Fibroblast of pulmonary artery (primary cell): ENCODE data around the gene IFITM1.
"Not testable (repeated sequence)": the region's sequence is repeated elsewhere in the genome, so short reads cannot be mapped to it uniquely, and the experiment has no call there.

ENCODE experiments used
- DNase-seq: peaks from one replicate; pipeline ENCODE4 v3.0.0-alpha.2; 2010; ENCODE audit warnings: low read depth
- H3K4me3 ChIP-seq: replicated peaks from 2 replicates; pipeline ENCODE4 v1.5.1; 2011; ENCODE audit warnings: low read depth, mild to moderate bottlenecking, control low read depth, low read length, moderate library complexity
- CTCF ChIP-seq: IDR thresholded peaks from 2 replicates; pipeline ENCODE4 v1.5.1; 2011; ENCODE audit warnings: mild to moderate bottlenecking, control low read depth, low read length, inconsistent platforms; ENCODE audit errors: missing control alignments

IFITM1 gene

GRCh38 chr11:328012-328411, 14.2 kb downstream of the IFITM1 start:
- H3K4me3 ChIP-seq = no peak overlapping the region
- TF ChIP-seq CTCF = no peak
- DNase-seq = no peak

GRCh38 chr11:328516-329100, 14.8 kb downstream of the IFITM1 start:
- DNase-seq = not testable (repeated sequence)

GRCh38 chr11:329886-330253, 16.0 kb downstream of the IFITM1 start:
- no peak for TF ChIP-seq CTCF
- DNase-seq = no peak
- no peak overlapping the region for H3K4me3 ChIP-seq

More at GRCh38 chr11:328516-329100, 14.8 kb downstream of the IFITM1 start:
- H3K4me3 ChIP-seq = not testable (repeated sequence)

- H3K4me3 ChIP-seq = no peak overlapping the region
- no peak for DNase-seq
- TF ChIP-seq CTCF = no peak
Observed at GRCh38 chr11:330307-330693, 16.5 kb downstream of the IFITM1 start.

GRCh38 chr11:330694-331357, 17.0 kb downstream of the IFITM1 start:
- no peak for DNase-seq
- no peak for TF ChIP-seq CTCF
- no peak overlapping the region for H3K4me3 ChIP-seq

GRCh38 chr11:331358-332060, 17.7 kb downstream of the IFITM1 start:
- H3K4me3 ChIP-seq = no peak overlapping the region
- DNase-seq = no peak
- TF ChIP-seq CTCF = no peak

- no peak for DNase-seq
- no peak for TF ChIP-seq CTCF
- H3K4me3 ChIP-seq = no peak overlapping the region
Observed at GRCh38 chr11:332651-333480, 19.0 kb downstream of the IFITM1 start.

GRCh38 chr11:333616-334263, 19.9 kb downstream of the IFITM1 start:
- not testable (repeated sequence) for DNase-seq, H3K4me3 ChIP-seq
